HG02623 (cell line): ENCODE data around the gene CEP85.
"Not testable (repeated sequence)": the region's sequence is repeated elsewhere in the genome, so short reads cannot be mapped to it uniquely, and the experiment has no call there.

Experiments used
- ATAC-seq: cut with Tn5 transposase; IDR thresholded peaks from one replicate; pipeline ENCODE4 v1.9.1; 2021; ENCODE audit warnings: moderate library complexity; ENCODE audit not compliant: unreplicated experiment

Gene CEP85

GRCh38 chr1:26307363-26307781, 73.4 kb downstream of the CEP85 start:
- ATAC-seq: no peak

DNA sequence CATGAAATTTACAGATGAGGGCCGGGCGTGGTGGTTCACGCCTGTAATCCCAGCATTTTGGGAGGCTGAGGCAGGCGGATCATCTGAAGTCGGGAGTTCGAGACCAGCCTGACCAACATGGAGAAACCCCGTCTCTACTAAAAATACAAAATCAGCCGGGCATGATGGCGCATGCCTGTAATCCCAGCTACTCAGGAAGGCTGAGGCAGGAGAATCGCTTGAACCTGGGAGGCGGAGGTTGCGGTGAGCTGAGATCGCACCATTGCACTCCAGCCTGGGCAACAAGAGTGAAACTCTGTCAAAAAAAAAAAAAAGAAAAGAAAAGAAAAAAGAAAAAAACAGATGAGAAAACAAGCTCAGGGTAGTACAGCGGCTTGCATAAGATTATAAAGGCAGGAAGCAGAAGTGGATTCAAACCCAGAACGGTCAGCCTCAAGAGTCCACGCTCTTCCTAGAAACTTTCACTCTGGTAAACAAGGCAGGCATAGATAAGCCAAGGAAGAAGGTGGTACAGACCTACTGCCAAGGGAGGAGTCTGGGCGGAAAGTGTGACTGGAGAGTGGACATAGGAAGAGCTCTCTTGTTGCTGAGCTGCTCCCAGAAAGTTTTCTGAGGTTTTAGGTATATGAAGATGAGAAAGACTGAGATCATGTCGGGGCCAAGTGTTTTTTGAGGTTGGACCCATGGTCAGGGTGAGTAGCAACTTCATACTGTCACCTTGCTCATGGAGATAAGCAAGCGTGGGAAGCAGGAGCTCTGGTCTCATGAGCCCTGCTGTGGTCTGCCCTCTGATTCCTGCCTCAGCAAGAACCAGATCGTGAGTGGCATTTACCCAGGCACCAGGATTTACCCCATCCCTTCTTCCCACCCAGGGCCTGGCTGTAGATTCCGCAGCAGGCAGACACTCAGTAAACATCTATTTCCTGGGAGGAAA, 74.2 kb downstream of the CEP85 start:
- not testable (repeated sequence) for ATAC-seq

DNA sequence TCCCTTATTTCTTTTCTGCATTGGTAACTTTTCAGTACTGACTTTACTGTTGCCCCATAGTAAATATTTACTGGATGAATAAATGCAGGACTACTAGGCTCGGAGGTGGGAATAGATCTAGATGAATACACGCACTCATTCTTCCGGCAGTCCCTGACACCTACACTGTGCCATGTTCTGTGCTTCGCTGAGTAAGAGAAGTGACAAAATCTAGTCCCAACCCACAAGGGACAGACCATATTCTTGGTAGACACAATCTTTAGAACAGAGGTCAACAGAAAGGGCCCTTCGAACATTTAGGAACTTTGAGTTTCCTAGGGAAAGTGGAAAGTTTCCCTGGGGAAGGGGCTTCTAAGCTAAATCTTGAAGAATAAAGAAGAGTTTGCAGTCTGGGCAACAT, 80.5 kb downstream of the CEP85 start:
- ATAC-seq: no peak

DNA sequence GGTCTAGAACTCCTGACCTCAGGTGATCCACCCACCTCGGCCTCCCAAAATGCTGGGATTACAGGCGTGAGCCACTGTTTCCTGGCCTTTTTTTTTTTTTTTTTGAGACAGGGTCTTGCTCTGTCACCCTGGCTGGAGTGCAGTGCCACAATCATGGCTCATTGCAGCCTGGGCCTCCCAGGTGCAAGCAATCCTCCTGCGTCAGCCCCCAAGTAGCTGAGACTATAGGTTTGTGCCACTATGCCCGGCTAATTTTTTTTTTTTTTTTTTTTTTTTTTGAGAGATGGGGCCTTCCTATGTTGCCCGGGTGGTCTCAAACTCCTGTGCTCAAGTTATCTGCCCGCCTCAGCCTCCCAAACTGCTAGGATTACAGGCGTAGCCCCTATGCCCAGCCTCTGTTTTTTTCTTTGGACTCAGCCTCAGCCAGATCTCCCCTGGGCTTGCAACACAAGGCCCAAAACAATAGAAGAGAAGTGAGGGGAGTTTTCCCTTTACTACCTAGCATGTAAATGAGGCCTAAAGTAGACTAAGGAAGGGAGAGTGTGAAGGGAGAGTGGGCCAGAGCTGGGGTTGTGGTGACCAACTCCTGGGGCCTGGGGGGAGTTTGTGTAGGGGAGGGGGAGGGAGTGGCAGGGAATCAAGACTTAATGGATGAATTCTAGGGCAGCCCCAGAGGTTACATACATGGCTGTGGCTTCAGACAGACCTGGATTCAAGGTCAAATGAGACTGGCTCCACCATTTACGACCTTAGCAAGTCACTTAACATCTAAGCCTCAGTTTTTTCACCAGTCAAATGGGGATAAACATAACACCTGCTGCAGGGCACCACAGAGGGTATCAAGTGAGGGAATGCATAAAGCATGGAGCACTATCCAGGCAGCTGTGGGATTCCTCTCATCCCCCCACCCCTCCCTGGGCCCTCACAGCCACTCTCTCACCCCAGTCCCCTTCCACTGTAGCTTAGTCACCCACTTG, 82.2 kb downstream of the CEP85 start:
- ATAC-seq: no peak

GRCh38 chr1:26317146-26317545, 83.1 kb downstream of the CEP85 start:
- no peak for ATAC-seq

GRCh38 chr1:26317612-26318337, 83.8 kb downstream of the CEP85 start, which contains the start of gene CD52:
TSS of gene CD52 (plus strand) at chr1:26317958. CDS start at chr1:26318018, 60 bp downstream.
- ATAC-seq: no peak

GRCh38 chr1:26318338-26319064, 84.5 kb downstream of the CEP85 start:
- no peak for ATAC-seq

DNA sequence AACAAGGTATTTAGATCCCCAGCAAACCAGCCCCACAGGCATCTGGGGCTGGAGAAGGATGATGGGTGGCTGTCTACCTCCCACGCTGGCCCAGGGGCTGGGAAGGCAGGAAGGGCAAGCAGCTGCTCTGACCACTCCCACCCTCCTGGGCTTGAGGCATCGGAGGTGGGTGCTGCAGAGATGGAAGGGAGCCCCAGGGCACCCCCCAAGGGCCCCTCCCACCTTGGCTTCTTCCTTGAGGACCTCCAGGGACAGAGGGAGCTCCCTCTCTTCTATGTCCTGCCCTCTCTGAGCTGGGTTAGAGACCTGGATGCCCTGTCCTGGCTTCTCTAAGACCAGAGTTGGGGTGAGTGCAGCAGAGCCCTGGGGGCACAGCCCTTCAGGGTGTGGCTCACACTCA, 86.9 kb downstream of the CEP85 start:
- ATAC-seq: no peak

- no peak for ATAC-seq
Measured at GRCh38 chr1:26321315-26322041, 87.5 kb downstream of the CEP85 start.

DNA sequence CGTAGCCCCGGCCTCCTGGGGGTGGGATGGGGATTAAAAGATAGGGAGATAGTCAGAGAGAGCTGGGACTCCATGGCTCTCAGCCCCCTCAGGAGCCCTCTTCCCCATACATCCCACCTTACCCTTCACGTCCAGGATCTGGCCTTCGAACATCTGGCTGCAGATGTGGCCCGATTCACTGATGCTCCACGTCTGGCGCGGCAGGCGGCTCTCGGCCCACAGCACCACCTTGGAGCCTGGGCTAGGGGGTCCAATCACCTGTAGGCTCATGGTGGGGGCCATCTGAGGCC, 88.0 kb downstream of the CEP85 start:
- no peak for ATAC-seq

GRCh38 chr1:26323382-26323781, 89.4 kb downstream of the CEP85 start:
- no peak for ATAC-seq

- ATAC-seq: no peak
Measured at GRCh38 chr1:26324550-26324949, 90.5 kb downstream of the CEP85 start.

- ATAC-seq: no peak
Measured at GRCh38 chr1:26327956-26328362, 94.0 kb downstream of the CEP85 start.
